TTC549 (cell line): ENCODE results near the gene HYAL2.
A peak's percentile ranks its signal among the peaks of the same experiment; 100 is the strongest.

Experiments
- FAIRE-seq: peaks from 2 replicates; lab custom pipeline; 2012; peaks lifted over from hg19 to GRCh38; lab: Jason Lieb, UNC

Gene HYAL2

GRCh38 chr3:50350527-50351322, 28.2 kb upstream of the HYAL2 start, which contains the start of the genes CYB561D2 and NPRL2:
Gene CYB561D2 (plus strand): TSS chr3:50350862. CDS start chr3:50351434, 572 bp downstream.
Gene NPRL2 (minus strand): TSS chr3:50350775. CDS start chr3:50350652, 123 bp downstream.
- no peak for FAIRE-seq

GRCh38 chr3:50350213-50350526, 27.6 kb upstream of the HYAL2 start:
- no peak for FAIRE-seq

- FAIRE-seq, result peak; percentile 53
Observed at GRCh38 chr3:50347187-50347813, 24.8 kb upstream of the HYAL2 start.

GRCh38 chr3:50345586-50346234, 23.2 kb upstream of the HYAL2 start, which contains the start of gene ZMYND10:
Gene ZMYND10 (minus strand): TSS chr3:50345732. CDS start chr3:50345579, 153 bp downstream.
- no peak for FAIRE-seq

- FAIRE-seq, result no peak
Observed at GRCh38 chr3:50345008-50345407, 22.5 kb upstream of the HYAL2 start.

GRCh38 chr3:50342813-50343633, 20.5 kb upstream of the HYAL2 start:
- FAIRE-seq, result no peak

- FAIRE-seq, result no peak
Observed at GRCh38 chr3:50341996-50342650, 19.6 kb upstream of the HYAL2 start.

- no peak for FAIRE-seq
Observed at GRCh38 chr3:50341537-50341936, 19.0 kb upstream of the HYAL2 start.

- no peak for FAIRE-seq
Observed at GRCh38 chr3:50340448-50341329, 18.1 kb upstream of the HYAL2 start, which contains the start of gene RASSF1. Gene RASSF1 (minus strand): TSS chr3:50340836. CDS start chr3:50340805, 31 bp downstream.

- no peak for FAIRE-seq
Observed at GRCh38 chr3:50340147-50340447, 17.6 kb upstream of the HYAL2 start.

- no peak for FAIRE-seq
Observed at GRCh38 chr3:50339485-50340146, 17.1 kb upstream of the HYAL2 start.

- FAIRE-seq, result no peak
Observed at GRCh38 chr3:50338965-50339364, 16.4 kb upstream of the HYAL2 start.

GRCh38 chr3:50337175-50337861, 14.8 kb upstream of the HYAL2 start:
- peak; percentile 91 for FAIRE-seq

- no peak for FAIRE-seq
Observed at GRCh38 chr3:50336452-50337174, 14.1 kb upstream of the HYAL2 start.

- no peak for FAIRE-seq
Observed at GRCh38 chr3:50334339-50335075, 12.0 kb upstream of the HYAL2 start.

GRCh38 chr3:50333744-50334328, 11.3 kb upstream of the HYAL2 start:
- no peak for FAIRE-seq

- no peak for FAIRE-seq
Observed at GRCh38 chr3:50331364-50331907, 8.9 kb upstream of the HYAL2 start.

- no peak for FAIRE-seq
Observed at GRCh38 chr3:50330330-50330729, 7.8 kb upstream of the HYAL2 start.
